H1 (cell line): ENCODE results near the gene TBCD. TPM values are rescaled to one million over a fixed set of nuclear protein-coding genes. Genes with fewer than 3 reads are reported as not detected.
A peak's percentile ranks its signal among the peaks of the same experiment; 100 is the strongest.

Experiments used
- CTCF ChIA-PET: fragments of 300-600 bp; sonication (Branson Sonifier 250); formaldehyde crosslinking; loops from one replicate; lab custom pipeline; 2021; ENCODE audit not compliant: partially characterized antibody; lab: Charles Lee
- POLR2A ChIA-PET: fragments of 300-600 bp; sonication (Branson Sonifier 250); formaldehyde crosslinking; loops from one replicate; lab custom pipeline; 2021; ENCODE audit warnings: inconsistent platforms; ENCODE audit not compliant: partially characterized antibody; lab: Charles Lee
- DNase-seq, 2 experiments: peaks; one replicate each; pipeline versions ENCODE4 v3.0.0 to v3.0.0-alpha.2; 2010 to 2022; ENCODE audit warnings: low spot score in 2 of 2, low read depth in 1 of 2, mixed read lengths in 1 of 2
- FAIRE-seq: peaks from 2 replicates; lab custom pipeline; 2011; peaks lifted over from hg19 to GRCh38; lab: Jason Lieb, UNC
- H2AFZ ChIP-seq: 2 replicates; pipeline ENCODE4 v1.8.1; 2012; ENCODE audit warnings: low read length, inconsistent platforms
- H2AK5ac ChIP-seq: 2 replicates; pipeline ENCODE4 v1.6.1; 2013; ENCODE audit warnings: low read depth, low read length
- H2BK120ac ChIP-seq: replicated peaks from 2 replicates; pipeline ENCODE3; 2013; ENCODE audit warnings: low read depth, low read length, inconsistent platforms
- H2BK12ac ChIP-seq: 2 replicates; pipeline ENCODE4 v1.6.1; 2013; ENCODE audit warnings: low read depth, low read length
- H2BK15ac ChIP-seq: 2 replicates; pipeline ENCODE4 v1.6.1; 2013; ENCODE audit warnings: low read length
- H2BK20ac ChIP-seq: 2 replicates; pipeline ENCODE4 v1.6.1; 2013; ENCODE audit warnings: low read length
- H2BK5ac ChIP-seq: 2 replicates; pipeline ENCODE4 v1.6.1; 2013; ENCODE audit warnings: low read depth, low read length
- H3K14ac ChIP-seq: 2 replicates; pipeline ENCODE4 v1.6.1; 2013; ENCODE audit warnings: inconsistent platforms; ENCODE audit not compliant: insufficient read length
- H3K18ac ChIP-seq: 2 replicates; pipeline ENCODE4 v1.6.1; 2013; ENCODE audit warnings: low read length; ENCODE audit errors: extremely low read depth
- H3K23ac ChIP-seq: 2 replicates; pipeline ENCODE4 v1.6.1; 2013; ENCODE audit warnings: inconsistent platforms; ENCODE audit not compliant: insufficient read length
- H3K23me2 ChIP-seq: 2 replicates; pipeline ENCODE4 v1.6.1; 2013; ENCODE audit warnings: low read depth, low read length
- H3K27ac ChIP-seq: 2 replicates; pipeline ENCODE4 v1.6.1; 2011; ENCODE audit warnings: low read depth, low read length, inconsistent platforms
- H3K27me3 ChIP-seq, 4 experiments: replicated peaks in 1 of 4; 1 replicate in 1 of 4; 2 replicates in 3 of 4; pipeline versions ENCODE4 v1.6.1 to v1.8.1; 2011 to 2013; ENCODE audit warnings: low read length in 3 of 4, mild to moderate bottlenecking in 3 of 4, inconsistent platforms in 2 of 4, mixed read lengths in 2 of 4, moderate library complexity in 1 of 4; ENCODE audit not compliant: control insufficient read depth in 3 of 4, insufficient read depth in 3 of 4; ENCODE audit errors: extremely low read depth in 1 of 4
- H3K36me3 ChIP-seq, 4 experiments: 2 replicates each; pipeline versions ENCODE4 v1.6.1 to v1.8.1; 2011 to 2013; ENCODE audit warnings: mild to moderate bottlenecking in 4 of 4, low read length in 3 of 4, moderate library complexity in 2 of 4, control low read depth in 1 of 4, inconsistent platforms in 1 of 4; ENCODE audit not compliant: insufficient read depth in 4 of 4, control insufficient read depth in 2 of 4
- H3K4ac ChIP-seq: replicated peaks from 2 replicates; pipeline ENCODE3; 2013; ENCODE audit warnings: low read length, low read depth, mixed read lengths, inconsistent platforms; ENCODE audit not compliant: insufficient read length
- H3K4me1 ChIP-seq, 4 experiments: replicated peaks in 1 of 4; 1 replicate in 1 of 4; 2 replicates in 3 of 4; pipeline versions ENCODE4 v1.6.1 to v1.8.1; 2011 to 2013; ENCODE audit warnings: low read length in 3 of 4, inconsistent platforms in 2 of 4, mixed read lengths in 1 of 4; ENCODE audit not compliant: insufficient read depth in 4 of 4, control insufficient read depth in 3 of 4
- H3K4me2 ChIP-seq, 2 experiments: 2 replicates each; pipeline versions ENCODE4 v1.6.1 to v1.8.1; 2011 to 2013; ENCODE audit warnings: low read depth in 2 of 2, low read length in 2 of 2, control low read depth in 1 of 2, inconsistent platforms in 1 of 2, mild to moderate bottlenecking in 1 of 2; ENCODE audit not compliant: insufficient read depth in 1 of 2
- H3K4me3 ChIP-seq, 4 experiments: fragments of 200-600, 300-600 bp in 1 of 4; sonication (generic), shearing (Covaris generic), sonication (Bioruptor Twin) in 1 of 4; 2 replicates each; pipeline versions ENCODE4 v1.5.1 to v1.8.1; 2011 to 2016; ENCODE audit warnings: low read length in 4 of 4, low read depth in 3 of 4, control low read depth in 2 of 4, inconsistent platforms in 2 of 4, mild to moderate bottlenecking in 2 of 4, mixed read lengths in 1 of 4, moderate library complexity in 1 of 4; ENCODE audit not compliant: insufficient read depth in 2 of 4; ENCODE audit errors: extremely low read depth in 1 of 4
- H3K56ac ChIP-seq: replicated peaks from 2 replicates; pipeline ENCODE3; 2013; ENCODE audit warnings: low read depth, mild to moderate bottlenecking, mixed read lengths, low read length, inconsistent platforms; ENCODE audit not compliant: insufficient read length
- H3K79me1 ChIP-seq: 2 replicates; pipeline ENCODE4 v1.6.1; 2013; ENCODE audit warnings: low read depth, low read length, control low read depth
- H3K79me2 ChIP-seq, 2 experiments: 2 replicates each; pipeline versions ENCODE4 v1.6.1 to v1.8.1; 2012 to 2013; ENCODE audit warnings: low read length in 2 of 2, mild to moderate bottlenecking in 2 of 2, inconsistent platforms in 1 of 2; ENCODE audit not compliant: insufficient read depth in 2 of 2, control insufficient read depth in 1 of 2
- H3K9ac ChIP-seq, 4 experiments: replicated peaks in 1 of 4; 1 replicate in 1 of 4; 2 replicates in 3 of 4; pipeline versions ENCODE4 v1.6.1 to v1.8.1; 2011 to 2013; ENCODE audit warnings: low read depth in 3 of 4, low read length in 3 of 4, control low read depth in 2 of 4, mild to moderate bottlenecking in 2 of 4, moderate library complexity in 2 of 4, inconsistent platforms in 1 of 4; ENCODE audit errors: extremely low read depth in 1 of 4
- H3K9me3 ChIP-seq, 2 experiments: 2 replicates each; pipeline versions ENCODE4 v1.6.1 to v1.8.1; 2012 to 2013; ENCODE audit warnings: mild to moderate bottlenecking in 2 of 2, moderate library complexity in 2 of 2, control low read depth in 1 of 2, inconsistent platforms in 1 of 2, low read depth in 1 of 2, low read length in 1 of 2, mixed read lengths in 1 of 2; ENCODE audit not compliant: insufficient read depth in 2 of 2
- H4K20me1 ChIP-seq, 2 experiments: replicated peaks in 1 of 2; 2 replicates each; pipeline versions ENCODE3 to v1.8.1; 2011 to 2013; ENCODE audit warnings: inconsistent platforms in 2 of 2, low read length in 2 of 2, mild to moderate bottlenecking in 1 of 2; ENCODE audit not compliant: insufficient read depth in 2 of 2, control insufficient read depth in 1 of 2
- H4K5ac ChIP-seq: 2 replicates; pipeline ENCODE4 v1.6.1; 2013; ENCODE audit warnings: low read length, low read depth, mixed read lengths, inconsistent platforms; ENCODE audit not compliant: insufficient read length
- H4K8ac ChIP-seq: 2 replicates; pipeline ENCODE4 v1.8.0; 2013; ENCODE audit warnings: mild to moderate bottlenecking, moderate library complexity, low read length, inconsistent platforms; ENCODE audit not compliant: insufficient read depth; ENCODE audit errors: extremely low read depth
- H4K91ac ChIP-seq: replicated peaks from 2 replicates; pipeline ENCODE3; 2013; ENCODE audit warnings: low read length, mixed read lengths, inconsistent platforms; ENCODE audit not compliant: insufficient read length
- CTBP2 ChIP-seq: IDR thresholded peaks from 2 replicates; pipeline ENCODE4 v1.7.0; 2011; ENCODE audit warnings: borderline replicate concordance, mild to moderate bottlenecking, moderate library complexity, mixed read lengths, low read length; ENCODE audit not compliant: insufficient read depth, insufficient read length
- EP300 ChIP-seq, 2 experiments: IDR thresholded peaks; 1 replicate in 1 of 2; 2 replicates in 1 of 2; pipeline ENCODE4 v1.6.1; 2011 to 2012; ENCODE audit warnings: low read depth in 2 of 2, low read length in 2 of 2, mild to moderate bottlenecking in 2 of 2, borderline replicate concordance in 1 of 2, inconsistent platforms in 1 of 2, moderate library complexity in 1 of 2
- EZH2 ChIP-seq: fragments of 200-600 bp; sonication (generic); IDR thresholded peaks from 2 replicates; pipeline ENCODE4 v1.7.1; 2012; ENCODE audit warnings: low read depth, mild to moderate bottlenecking, moderate library complexity, low read length, inconsistent platforms; ENCODE audit not compliant: severe bottlenecking
- SIX5 ChIP-seq: IDR thresholded peaks from 2 replicates; pipeline ENCODE4 v1.6.1; 2011; ENCODE audit warnings: mild to moderate bottlenecking, low read depth, low read length
- SP1 ChIP-seq: IDR thresholded peaks from 2 replicates; pipeline ENCODE4 v1.6.1; 2011; ENCODE audit warnings: low read depth, low read length
- WGBS, 2 experiments: shearing (Covaris generic) in 1 of 2; methylation state at CpG; one replicate each; pipeline versions ENCODE4 v1.1.6 to v1.1.7; 2013 to 2015; ENCODE audit warnings: low lambda C conversion rate in 2 of 2, mixed read lengths in 2 of 2, inconsistent platforms in 1 of 2, low coverage in 1 of 2, missing lambda C conversion rate in 1 of 2; ENCODE audit not compliant: insufficient replicate concordance in 2 of 2, insufficient coverage in 1 of 2, insufficient read length in 1 of 2; ENCODE audit errors: extremely low coverage in 1 of 2, missing lambda C conversion rate in 1 of 2; 5-methylcytosine and 5-hydroxymethylcytosine counted together
- polyA plus RNA-seq, 7 experiments: library from polyadenylated mRNA; depleted of rRNA in 3 of 7; stranded (reverse) in 5 of 7; unstranded in 2 of 7; fragments of >200 nt in 5 of 7; fragments of 200-250 nt in 2 of 7; gene quantifications; 1 replicate in 5 of 7; 2 replicates in 1 of 7; 4 replicates in 1 of 7; pipeline versions ENCODE4 v1.2.1 to v1.2.3, GENCODE V29; 2011 to 2013; ENCODE audit warnings: missing spikeins in 2 of 7, mixed read lengths in 2 of 7
- total RNA-seq: library from RNA; stranded (reverse); fragmentation: NEBNext Ultra II Directional; extraction: Animal tissue kit (Norgen Biotek cat#: 25700); gene quantifications from 2 replicates; pipeline ENCODE4 v1.2.1, GENCODE V29; 2021
- TF ChIP-seq, protein P1 (sequence below), 3 experiments: IDR thresholded peaks; 1 replicate in 2 of 3; 2 replicates in 1 of 3; pipeline versions ENCODE4 v1.5.1 to v1.6.1; 2011; ENCODE audit warnings: low read length in 3 of 3, mild to moderate bottlenecking in 3 of 3, inconsistent platforms in 2 of 3, low read depth in 1 of 3, moderate library complexity in 1 of 3; ENCODE audit not compliant: insufficient read depth in 1 of 3; ENCODE audit errors: control extremely low read depth in 1 of 3

Gene TBCD
- total and polyA plus RNA-seq, 2 of the 8 experiments (the other 6 are each of a cell fraction or from before 2014, with no cell fraction given), result 118 to 162 TPM

GRCh38 chr17:82874011-82874835 is 122.4 kb downstream of the TBCD start:
- TF ChIP-seq SIX5 (no peak), CTBP2 (no peak), EP300 (IDR thresholded peaks at IDR 0.05; ENCODE audit: borderline replicate concordance in 1 of 2, low read depth in 2 of 2, low read length in 2 of 2) (no peak), SP1 (no peak), EZH2 (no peak)
- TF ChIP-seq, protein P1, sequence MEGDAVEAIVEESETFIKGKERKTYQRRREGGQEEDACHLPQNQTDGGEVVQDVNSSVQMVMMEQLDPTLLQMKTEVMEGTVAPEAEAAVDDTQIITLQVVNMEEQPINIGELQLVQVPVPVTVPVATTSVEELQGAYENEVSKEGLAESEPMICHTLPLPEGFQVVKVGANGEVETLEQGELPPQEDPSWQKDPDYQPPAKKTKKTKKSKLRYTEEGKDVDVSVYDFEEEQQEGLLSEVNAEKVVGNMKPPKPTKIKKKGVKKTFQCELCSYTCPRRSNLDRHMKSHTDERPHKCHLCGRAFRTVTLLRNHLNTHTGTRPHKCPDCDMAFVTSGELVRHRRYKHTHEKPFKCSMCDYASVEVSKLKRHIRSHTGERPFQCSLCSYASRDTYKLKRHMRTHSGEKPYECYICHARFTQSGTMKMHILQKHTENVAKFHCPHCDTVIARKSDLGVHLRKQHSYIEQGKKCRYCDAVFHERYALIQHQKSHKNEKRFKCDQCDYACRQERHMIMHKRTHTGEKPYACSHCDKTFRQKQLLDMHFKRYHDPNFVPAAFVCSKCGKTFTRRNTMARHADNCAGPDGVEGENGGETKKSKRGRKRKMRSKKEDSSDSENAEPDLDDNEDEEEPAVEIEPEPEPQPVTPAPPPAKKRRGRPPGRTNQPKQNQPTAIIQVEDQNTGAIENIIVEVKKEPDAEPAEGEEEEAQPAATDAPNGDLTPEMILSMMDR (IDR thresholded peaks at IDR 0.05; ENCODE audit: control extremely low read depth in 1 of 3, insufficient read depth in 1 of 3, low read depth in 1 of 3, low read length in 3 of 3), result no peak
- H3K14ac ChIP-seq, result no peak overlapping the region
- H3K9me3 ChIP-seq, result no peaks in the 10 kb centered on the region
- H4K91ac ChIP-seq, result no peak overlapping the region
- H2AK5ac ChIP-seq, result no peak overlapping the region
- no peak overlapping the region for H3K9ac ChIP-seq
- ChIA-PET CTCF (interaction anchor here (0.8 to 3.4 kb wide), 12 partner anchors 7 to 92 kb away, joined by 3 to 11 read pairs (median 3); no protein-coding TSS in a partner anchor), POLR2A (no interaction called here)
- H3K4me2 ChIP-seq, result no peak overlapping the region
- peaks cover 0 to 8% (median 2%) of the 10 kb centered on the region in 4 experiments; a peak in 5 of 7 replicates for H3K4me1 ChIP-seq
- no peak for FAIRE-seq
- H3K18ac ChIP-seq, result no peak overlapping the region
- H3K27me3 ChIP-seq, result no peaks in the 10 kb centered on the region
- DNase-seq, result no peak
- H2AFZ ChIP-seq, result no peak overlapping the region
- peaks cover 15% of the 10 kb centered on the region for H3K79me1 ChIP-seq
- no peak overlapping the region for H3K27ac ChIP-seq
- H4K5ac ChIP-seq, result no peak overlapping the region
- H3K4ac ChIP-seq, result no peak overlapping the region
- H3K56ac ChIP-seq, result no peak overlapping the region
- H3K4me3 ChIP-seq, result no peak overlapping the region
- H3K23ac ChIP-seq, result no peak overlapping the region
- no peak overlapping the region for H2BK120ac ChIP-seq
- peaks cover 3 to 17% (median 14%) of the 10 kb centered on the region in 4 experiments; a peak in 5 of 8 replicates for H3K36me3 ChIP-seq
- H3K79me2 ChIP-seq, result peaks cover 0 to 8% of the 10 kb centered on the region in 2 experiments; a peak in 2 of 4 replicates
- no peak overlapping the region for H2BK20ac ChIP-seq
- H2BK15ac ChIP-seq, result no peak overlapping the region
- H4K8ac ChIP-seq, result peak overlapping the region; percentile 41; the same call in 1 of the 2 replicates
- WGBS, 2 experiments, result 93% methylated on average over 32 of the region's 34 CpGs; no CpG with 5 or more reads in 1 of the 2 experiments
- no peak overlapping the region for H2BK12ac ChIP-seq
- H3K23me2 ChIP-seq, result no peaks in the 10 kb centered on the region
- H4K20me1 ChIP-seq, result peaks cover 4 to 15% of the 10 kb centered on the region in 2 experiments
- no peak overlapping the region; the same call in 1 of the 2 replicates for H2BK5ac ChIP-seq
